H9 (cell line): Measurements from ENCODE around the gene CNOT11. TPM values are rescaled to one million over a fixed set of nuclear protein-coding genes. Genes with fewer than 3 reads are reported as not detected.

Source experiments
- DNase-seq: peaks from one replicate; pipeline ENCODE4 v3.0.0-alpha.2; 2017
- H2AFZ ChIP-seq: one replicate; pipeline ENCODE4 v1.6.1; 2013; ENCODE audit warnings: mild to moderate bottlenecking, low read length, control low read depth, moderate library complexity
- H2AK5ac ChIP-seq: 2 replicates; pipeline ENCODE4 v1.6.1; 2013; ENCODE audit warnings: low read length, control low read depth, mixed read lengths; ENCODE audit not compliant: insufficient read length
- H2BK120ac ChIP-seq: one replicate; pipeline ENCODE4 v1.6.1; 2013; ENCODE audit warnings: low read depth, mild to moderate bottlenecking, low read length, control low read depth, inconsistent platforms; ENCODE audit not compliant: poor library complexity, severe bottlenecking
- H2BK12ac ChIP-seq: 2 replicates; pipeline ENCODE4 v1.6.1; 2013; ENCODE audit warnings: low read length, control low read depth, mixed read lengths, low read depth; ENCODE audit not compliant: insufficient read length
- H2BK15ac ChIP-seq: 2 replicates; pipeline ENCODE4 v1.6.1; 2013; ENCODE audit warnings: low read depth, low read length, control low read depth
- H2BK20ac ChIP-seq: one replicate; pipeline ENCODE4 v1.6.1; 2013; ENCODE audit warnings: low read depth, mild to moderate bottlenecking, low read length, control low read depth, inconsistent platforms; ENCODE audit not compliant: poor library complexity, severe bottlenecking
- H2BK5ac ChIP-seq: 2 replicates; pipeline ENCODE4 v1.6.1; 2013; ENCODE audit warnings: low read length, control low read depth, mixed read lengths; ENCODE audit not compliant: insufficient read length
- H3K14ac ChIP-seq: 2 replicates; pipeline ENCODE4 v1.6.1; 2013; ENCODE audit warnings: low read length, control low read depth; ENCODE audit not compliant: insufficient read depth
- H3K18ac ChIP-seq: 2 replicates; pipeline ENCODE4 v1.6.1; 2013; ENCODE audit warnings: low read depth, mild to moderate bottlenecking, mixed read lengths, low read length, control low read depth; ENCODE audit not compliant: insufficient read length
- H3K23ac ChIP-seq: 2 replicates; pipeline ENCODE4 v1.6.1; 2013; ENCODE audit warnings: low read length, control low read depth, mixed read lengths, low read depth; ENCODE audit not compliant: insufficient read length
- H3K23me2 ChIP-seq: 2 replicates; pipeline ENCODE4 v1.6.1; 2013; ENCODE audit warnings: low read depth, mild to moderate bottlenecking, mixed read lengths, low read length, control low read depth; ENCODE audit not compliant: insufficient read length, poor library complexity, severe bottlenecking
- H3K27ac ChIP-seq: 2 replicates; pipeline ENCODE4 v1.5.1; 2013; ENCODE audit warnings: low read length, control low read depth, mixed read lengths, low read depth; ENCODE audit not compliant: insufficient read length
- H3K27me3 ChIP-seq: 2 replicates; pipeline ENCODE4 v1.6.1; 2013; ENCODE audit warnings: low read length, control low read depth, inconsistent platforms; ENCODE audit not compliant: insufficient read depth
- H3K4ac ChIP-seq: 2 replicates; pipeline ENCODE4 v1.6.1; 2013; ENCODE audit warnings: low read depth, mild to moderate bottlenecking, control low read depth, inconsistent platforms, low read length, moderate library complexity
- H3K4me1 ChIP-seq: 2 replicates; pipeline ENCODE4 v1.6.1; 2013; ENCODE audit warnings: low read length, control low read depth, inconsistent platforms; ENCODE audit not compliant: insufficient read depth
- H3K4me2 ChIP-seq: 2 replicates; pipeline ENCODE4 v1.6.1; 2013; ENCODE audit warnings: low read length, control low read depth, mixed read lengths; ENCODE audit not compliant: insufficient read length, insufficient read depth
- H3K56ac ChIP-seq: 2 replicates; pipeline ENCODE4 v1.6.1; 2013; ENCODE audit warnings: low read depth, mild to moderate bottlenecking, mixed read lengths, low read length, control low read depth; ENCODE audit not compliant: insufficient read length
- H3K79me1 ChIP-seq: 2 replicates; pipeline ENCODE4 v1.6.1; 2013; ENCODE audit warnings: low read depth, mild to moderate bottlenecking, moderate library complexity, low read length, control low read depth, inconsistent platforms; ENCODE audit not compliant: insufficient read depth, poor library complexity, severe bottlenecking
- H3K79me2 ChIP-seq: 2 replicates; pipeline ENCODE4 v1.6.1; 2013; ENCODE audit warnings: low read length, control low read depth, inconsistent platforms; ENCODE audit not compliant: insufficient read depth
- H3K9ac ChIP-seq: 2 replicates; pipeline ENCODE4 v1.6.1; 2013; ENCODE audit warnings: low read length, control low read depth, mixed read lengths; ENCODE audit not compliant: insufficient read length; ENCODE audit errors: extremely low read depth
- H3K9me3 ChIP-seq: one replicate; pipeline ENCODE4 v1.6.1; 2013; ENCODE audit warnings: low read depth, low read length, inconsistent platforms; ENCODE audit not compliant: control insufficient read depth
- H3T11ph ChIP-seq: one replicate; pipeline ENCODE4 v1.6.1; 2013; ENCODE audit warnings: mild to moderate bottlenecking, low read length, control low read depth, inconsistent platforms
- H4K20me1 ChIP-seq: one replicate; pipeline ENCODE4 v1.6.1; 2013; ENCODE audit not compliant: control insufficient read depth, insufficient read length, insufficient read depth
- H4K5ac ChIP-seq: 2 replicates; pipeline ENCODE4 v1.6.1; 2013; ENCODE audit warnings: low read depth, mild to moderate bottlenecking, mixed read lengths, low read length, control low read depth; ENCODE audit not compliant: insufficient read length
- H4K8ac ChIP-seq: replicated peaks from 2 replicates; pipeline ENCODE4 v1.6.1; 2013; ENCODE audit warnings: low read length, control low read depth, mixed read lengths, low read depth; ENCODE audit not compliant: insufficient read length
- H4K91ac ChIP-seq: 2 replicates; pipeline ENCODE4 v1.6.1; 2013; ENCODE audit warnings: low read depth, mild to moderate bottlenecking, moderate library complexity, mixed read lengths, low read length, control low read depth; ENCODE audit not compliant: insufficient read length
- H3K27ac Mint-ChIP-seq, 3 experiments: 2 replicates in 2 of 3; 3 replicates in 1 of 3; pipeline ENCODE4 v1.8.0; 2020 to 2021; ENCODE audit warnings: mixed read lengths in 3 of 3, mild to moderate bottlenecking in 1 of 3, moderate library complexity in 1 of 3
- H3K27me3 Mint-ChIP-seq: 2 replicates; pipeline ENCODE4 v1.8.0; 2021; ENCODE audit warnings: low read depth, mild to moderate bottlenecking, moderate library complexity, mixed read lengths
- H3K36me3 Mint-ChIP-seq, 3 experiments: 2 replicates in 2 of 3; 3 replicates in 1 of 3; pipeline ENCODE4 v1.8.0; 2020 to 2021; ENCODE audit warnings: low read depth in 3 of 3, mixed read lengths in 3 of 3; ENCODE audit not compliant: insufficient read depth in 1 of 3
- H3K4me1 Mint-ChIP-seq, 2 experiments: 2 replicates each; pipeline ENCODE4 v1.8.0; 2020; ENCODE audit warnings: mixed read lengths in 2 of 2
- H3K4me3 Mint-ChIP-seq, 2 experiments: 2 replicates in 1 of 2; 3 replicates in 1 of 2; pipeline ENCODE4 v1.8.0; 2020 to 2021; ENCODE audit warnings: mild to moderate bottlenecking in 2 of 2, mixed read lengths in 2 of 2, moderate library complexity in 1 of 2
- H3K9me3 Mint-ChIP-seq, 2 experiments: 2 replicates in 1 of 2; 3 replicates in 1 of 2; pipeline ENCODE4 v1.8.0; 2020; ENCODE audit warnings: mild to moderate bottlenecking in 2 of 2, mixed read lengths in 2 of 2, moderate library complexity in 1 of 2
- CTCF ChIP-seq: fragments of 200-600 bp; sonication (generic); conservative IDR thresholded peaks from 3 replicates; pipeline ENCODE4 v1.8.0; 2021; ENCODE audit warnings: antibody characterized with exemption, mild to moderate bottlenecking
- WGBS: extraction: QIAGEN DNeasy Blood & Tissue Kit; methylation state at CpG from one replicate; pipeline ENCODE4 v1.1.7; 2013; ENCODE audit warnings: missing lambda C conversion rate, low lambda C conversion rate, mixed read lengths; ENCODE audit not compliant: insufficient read length; ENCODE audit errors: extremely low coverage; 5-methylcytosine and 5-hydroxymethylcytosine counted together
- total RNA-seq: library from RNA; stranded (reverse); gene quantifications from 2 replicates; pipeline ENCODE4 v1.2.1, GENCODE V29; 2021

CNOT11 gene
- total RNA-seq, 1 experiment from 2014 or later, result 46.8 TPM

DNA sequence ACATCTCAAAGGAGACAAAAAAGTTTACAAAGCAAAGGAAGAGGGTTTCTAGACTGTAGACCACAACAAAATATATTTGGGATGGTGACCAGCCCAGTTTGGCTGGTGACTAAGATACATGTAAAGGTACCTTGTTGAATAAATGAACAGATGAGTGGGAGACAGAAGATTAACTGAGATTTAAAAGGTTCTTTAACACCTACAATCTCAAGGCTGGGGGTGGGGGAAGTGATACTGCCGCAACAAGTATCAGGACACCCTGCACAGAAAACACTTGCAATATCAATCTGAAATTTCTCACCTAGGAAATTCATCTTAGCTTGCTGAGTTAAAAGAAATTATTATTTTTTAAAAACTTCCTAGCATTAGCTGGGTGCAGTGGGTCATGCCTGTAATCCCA is 47.5 kb downstream of the CNOT11 start:
- Histone ChIP-seq H3K14ac (no peak overlapping the region), H3K56ac (no peak overlapping the region), H2BK12ac (no peak overlapping the region), H3T11ph (no peak overlapping the region), H3K27me3 (no peaks in the 10 kb centered on the region; the same call in 1 of the 2 replicates), H4K91ac (no peak overlapping the region), H3K79me1 (peaks cover 2% of the 10 kb centered on the region), H3K9ac (no peak overlapping the region), H3K18ac (no peak overlapping the region), H2BK120ac (no peak overlapping the region), H3K27ac (no peak overlapping the region), H4K5ac (no peak overlapping the region), H2AK5ac (no peak overlapping the region), H3K79me2 (peaks cover 10% of the 10 kb centered on the region; the same call in 1 of the 2 replicates), H3K4ac (no peak overlapping the region), H3K23me2 (no peaks in the 10 kb centered on the region), H3K23ac (no peak overlapping the region), H3K4me2 (no peak overlapping the region), H2BK5ac (no peak overlapping the region), H2BK20ac (no peak overlapping the region), H4K20me1 (no peaks in the 10 kb centered on the region), H3K4me1 (no peaks in the 10 kb centered on the region), H4K8ac (no peak overlapping the region), H2AFZ (no peak overlapping the region), H3K9me3 (no peaks in the 10 kb centered on the region), H2BK15ac (no peak overlapping the region)
- no CpG with 5 or more reads among the region's 1 CpG for WGBS
- TF ChIP-seq CTCF, result no peak
- no peak overlapping the region for H3K4me3 Mint-ChIP-seq
- peak overlapping the region in 2 of 3 experiments; percentile 50 to 89; a peak in 3 of 7 replicates for H3K27ac Mint-ChIP-seq
- H3K36me3 Mint-ChIP-seq, result peaks cover under 1 to 11% (median 8%) of the 10 kb centered on the region in 3 experiments; a peak in 6 of 7 replicates
- no peaks in the 10 kb centered on the region for H3K9me3 Mint-ChIP-seq
- H3K4me1 Mint-ChIP-seq, result peaks cover 5 to 15% of the 10 kb centered on the region in 2 experiments
- DNase-seq, result no peak
- H3K27me3 Mint-ChIP-seq, result no peaks in the 10 kb centered on the region
